Measurements from ENCODE around the gene C16orf95.
"Not testable (repeated sequence)": the region's sequence is repeated elsewhere in the genome, so short reads cannot be mapped to it uniquely, and the experiment has no call there.

Gene C16orf95

DNA sequence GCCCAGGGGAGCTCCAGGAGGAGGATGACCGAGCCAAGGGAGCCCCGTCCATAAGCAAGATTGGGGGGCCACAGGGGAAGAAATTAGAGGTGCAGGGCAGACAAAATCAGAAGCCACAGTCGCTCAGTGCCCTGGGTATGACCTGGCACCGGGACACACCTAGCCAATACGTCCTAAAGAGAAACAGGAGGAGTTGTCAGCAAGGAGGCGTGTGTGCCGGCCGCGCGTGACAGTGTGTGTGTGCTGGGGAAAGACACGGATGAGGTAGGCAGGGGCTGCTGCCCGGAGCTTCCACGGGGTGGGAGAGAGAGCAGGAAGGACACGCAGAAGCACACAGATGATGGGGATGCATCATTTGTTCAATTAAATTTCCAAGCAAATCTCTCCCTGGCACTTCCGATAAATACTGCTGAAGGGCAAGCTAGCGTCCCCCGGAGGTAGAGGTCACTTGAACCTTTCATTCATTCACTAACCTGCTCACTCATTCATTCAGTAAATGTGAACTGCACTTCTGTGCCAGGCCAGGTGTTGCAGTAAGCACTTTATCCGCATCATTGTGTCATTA lies 38.0 kb downstream of the C16orf95 start:
- DNase-seq = no peak

GRCh38 chr16:87278191-87279093 lies 38.8 kb downstream of the C16orf95 start:
- peak; percentile 78 for DNase-seq

- DNase-seq = no peak
Measured at GRCh38 chr16:87276924-87277323, 40.3 kb downstream of the C16orf95 start.

DNA sequence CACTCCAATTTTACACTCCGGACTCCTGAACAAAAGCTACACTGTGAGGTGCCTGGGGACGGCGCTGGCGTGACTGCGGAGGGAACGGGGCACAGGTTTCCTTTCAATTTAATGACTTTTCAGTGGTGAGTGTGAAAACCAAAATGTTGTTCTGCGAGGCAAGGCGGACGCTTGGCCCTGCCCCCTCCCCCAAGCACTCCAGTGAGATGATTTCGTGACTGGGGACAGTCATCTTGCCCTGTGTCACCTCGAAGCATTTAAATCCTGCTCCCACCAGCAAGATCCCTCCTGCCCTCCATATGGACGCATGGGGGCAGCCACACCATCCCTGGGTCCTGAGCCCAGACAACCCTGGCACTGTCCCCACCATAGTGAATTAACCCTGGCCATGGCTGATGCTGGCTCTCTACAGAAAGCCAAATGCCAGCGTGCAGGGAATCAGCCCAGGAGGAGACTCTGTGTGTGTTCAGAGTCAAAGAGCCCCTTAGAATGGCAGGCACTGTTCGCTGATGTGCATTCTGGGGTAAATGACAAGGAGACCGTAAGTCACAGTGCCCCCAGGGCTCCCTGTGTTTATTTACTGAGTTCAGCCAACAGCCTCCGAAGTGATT lies 41.0 kb downstream of the C16orf95 start:
- DNase-seq = peak; percentile 48

GRCh38 chr16:87274794-87275193 lies 42.4 kb downstream of the C16orf95 start:
- no peak for DNase-seq

GRCh38 chr16:87273471-87274030 lies 43.6 kb downstream of the C16orf95 start:
- DNase-seq = no peak

DNA sequence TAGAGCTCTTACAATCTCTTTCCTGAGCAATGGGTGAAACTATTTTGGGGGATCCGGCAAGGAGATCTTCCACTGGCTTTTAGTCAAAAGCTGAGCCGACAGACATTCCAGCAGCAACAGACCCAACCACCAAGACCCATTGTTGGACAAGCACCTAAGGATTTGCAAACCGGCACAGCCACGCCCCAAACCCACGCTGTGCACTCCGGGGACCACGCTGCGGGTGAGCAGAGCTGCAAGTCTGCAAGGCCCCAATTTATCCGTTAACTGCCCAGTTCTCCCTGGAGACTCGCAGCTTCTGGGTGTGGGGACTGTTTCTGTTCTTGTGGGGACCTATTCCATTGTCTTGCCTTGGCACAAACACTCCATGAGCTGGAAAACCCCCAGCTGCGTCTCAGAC lies 45.9 kb downstream of the C16orf95 start:
- no peak for DNase-seq

DNA sequence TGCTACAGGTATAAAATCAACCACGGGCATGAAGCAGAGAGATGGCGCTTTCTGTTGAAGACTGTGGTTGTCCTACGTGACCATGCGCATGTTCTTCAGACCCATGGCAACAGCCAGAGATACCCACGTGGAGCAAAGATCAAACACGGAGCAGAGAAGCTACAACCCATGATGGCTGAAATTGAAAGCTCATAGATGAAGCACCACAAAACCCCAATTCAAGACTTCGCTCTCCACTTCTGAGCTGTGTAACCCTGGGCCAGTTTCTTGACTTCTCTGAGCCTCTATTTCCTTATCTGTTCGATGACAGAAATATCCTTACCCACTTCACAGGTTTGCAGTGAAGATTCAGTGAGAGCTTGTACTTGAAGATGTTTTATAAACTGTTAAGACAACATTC lies 49.6 kb downstream of the C16orf95 start:
- DNase-seq = no peak

DNA sequence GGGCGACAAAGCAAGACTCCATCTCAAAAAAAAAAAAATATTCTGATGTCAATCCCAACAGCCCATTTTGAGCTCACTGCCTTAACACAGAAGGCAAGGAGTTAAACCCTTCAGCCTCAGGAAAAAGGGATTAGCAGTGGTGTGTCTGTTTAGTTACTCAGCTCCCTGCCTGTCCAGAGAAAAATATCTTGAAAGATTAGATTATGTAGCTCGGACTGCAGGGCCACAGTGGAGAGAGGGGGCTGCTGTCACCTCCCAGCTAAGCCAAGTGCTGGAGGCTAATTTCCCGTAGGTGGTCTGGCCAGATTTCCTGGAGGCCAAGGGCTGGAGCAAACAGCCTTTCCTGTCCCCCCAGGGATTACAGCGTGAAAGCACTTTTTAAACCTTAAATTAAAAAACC lies 50.3 kb downstream of the C16orf95 start:
- DNase-seq = no peak

DNA sequence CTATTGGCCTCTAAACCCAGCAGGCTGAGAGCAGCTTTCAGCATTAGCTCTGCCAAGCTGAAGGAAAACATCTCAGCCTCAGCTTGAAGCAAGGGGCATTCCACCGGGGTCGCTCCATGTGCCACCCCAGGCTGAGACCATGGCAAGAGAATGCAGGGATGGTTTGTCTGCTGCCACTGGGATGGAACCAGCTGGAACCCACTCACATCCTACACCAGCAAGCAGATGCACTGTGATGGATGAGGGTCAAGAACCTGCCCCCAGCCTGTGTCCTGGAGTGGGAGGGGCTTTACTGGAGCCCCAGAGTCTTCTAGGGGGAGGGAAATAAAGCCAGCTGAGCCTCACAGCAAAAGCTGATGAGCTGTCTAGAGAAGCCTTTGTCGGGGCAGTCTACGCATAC lies 51.9 kb downstream of the C16orf95 start:
- DNase-seq = no peak

- DNase-seq = no peak
Measured at GRCh38 chr16:87264634-87265033, 52.6 kb downstream of the C16orf95 start.

GRCh38 chr16:87263418-87264052 lies 53.7 kb downstream of the C16orf95 start:
- DNase-seq = no peak

GRCh38 chr16:87259431-87259830 lies 57.8 kb downstream of the C16orf95 start:
- no peak for DNase-seq

DNA sequence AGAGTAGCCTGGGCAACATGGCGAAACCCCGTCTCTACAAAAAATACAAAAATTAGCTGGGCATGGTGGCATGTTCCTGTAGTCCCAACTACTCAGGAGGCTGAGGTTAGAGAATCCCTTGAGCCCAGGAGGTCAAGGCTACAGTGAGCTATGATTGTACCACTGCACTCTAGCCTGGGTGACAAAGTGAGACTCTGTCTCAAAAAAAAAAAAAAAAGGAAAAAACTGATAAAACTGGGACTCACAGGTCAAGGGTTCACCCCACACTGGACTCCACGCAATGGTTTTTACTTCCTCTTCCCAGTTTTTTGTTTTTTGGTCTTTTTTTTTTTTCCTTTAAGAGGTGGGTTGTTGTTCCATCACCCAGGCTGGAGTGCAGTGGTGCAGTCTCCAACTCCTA lies 58.5 kb downstream of the C16orf95 start:
- not testable (repeated sequence) for DNase-seq

GRCh38 chr16:87255866-87256265 lies 61.3 kb downstream of the C16orf95 start:
- DNase-seq = no peak

DNA sequence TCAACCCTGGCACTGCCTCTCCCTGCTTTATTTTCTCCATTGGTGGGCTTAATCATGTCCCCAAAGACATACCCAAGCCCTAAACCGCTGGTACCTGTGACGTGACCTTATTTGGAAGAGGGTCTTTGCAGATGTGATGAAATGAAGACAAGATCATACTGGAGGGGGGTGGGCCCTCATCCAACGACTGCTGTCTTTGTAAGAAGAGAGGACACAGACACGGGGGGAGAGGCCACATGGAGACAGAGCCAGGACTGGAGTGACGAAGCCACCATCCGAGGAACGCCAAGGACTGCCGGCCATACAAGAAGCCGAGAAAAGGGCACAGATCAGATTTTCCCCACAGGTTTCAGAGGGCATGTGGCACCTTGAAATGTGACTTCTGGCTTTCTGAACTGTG lies 62.5 kb downstream of the C16orf95 start:
- DNase-seq = no peak

GRCh38 chr16:87254296-87254695 lies 62.9 kb downstream of the C16orf95 start:
- DNase-seq = no peak

DNA sequence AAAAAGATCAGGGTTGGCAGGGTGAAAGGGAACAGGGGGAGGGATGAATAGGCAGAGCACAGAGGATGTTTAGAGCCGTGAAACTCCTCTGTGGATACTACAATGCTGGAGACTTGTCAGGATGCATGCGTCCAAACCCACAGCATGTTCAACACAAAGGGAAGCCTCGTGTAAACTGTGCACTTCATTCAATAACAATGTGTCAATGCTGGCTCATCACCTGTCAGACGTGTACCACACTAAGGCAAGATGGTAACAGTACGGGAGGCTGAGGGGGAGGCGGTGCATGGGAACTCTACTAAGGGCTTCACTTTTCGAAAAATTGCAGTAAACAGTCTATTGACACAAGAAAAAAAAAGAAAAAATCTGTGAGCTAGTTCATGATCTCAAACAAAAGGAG lies 63.7 kb downstream of the C16orf95 start:
- no peak for DNase-seq

Data from activated CD4-positive, alpha-beta T cell treated with anti-CD3 and anti-CD28 coated beads, Interleukin-10, Interleukin-2, amounts not matched to agents 100 ng/mL and 50 ng/mL, durations not matched to agents 16 hours and 8 hours (primary cell).